H1 (cell line): ENCODE measurements around the gene SPC24. TPM values are rescaled to one million over a fixed set of nuclear protein-coding genes. Genes with fewer than 3 reads are reported as not detected.

Experiments used
- CTCF ChIA-PET: fragments of 300-600 bp; sonication (Branson Sonifier 250); formaldehyde crosslinking; loops from one replicate; lab custom pipeline; 2021; ENCODE audit not compliant: partially characterized antibody; lab: Charles Lee
- POLR2A ChIA-PET: fragments of 300-600 bp; sonication (Branson Sonifier 250); formaldehyde crosslinking; loops from one replicate; lab custom pipeline; 2021; ENCODE audit warnings: inconsistent platforms; ENCODE audit not compliant: partially characterized antibody; lab: Charles Lee
- DNase-seq, 2 experiments: peaks; one replicate each; pipeline versions ENCODE4 v3.0.0 to v3.0.0-alpha.2; 2010 to 2022; ENCODE audit warnings: low spot score in 2 of 2, low read depth in 1 of 2, mixed read lengths in 1 of 2
- FAIRE-seq: peaks from 2 replicates; lab custom pipeline; 2011; peaks lifted over from hg19 to GRCh38; lab: Jason Lieb, UNC
- H2AFZ ChIP-seq: 2 replicates; pipeline ENCODE4 v1.8.1; 2012; ENCODE audit warnings: low read length, inconsistent platforms
- H2AK5ac ChIP-seq: 2 replicates; pipeline ENCODE4 v1.6.1; 2013; ENCODE audit warnings: low read depth, low read length
- H2BK120ac ChIP-seq: replicated peaks from 2 replicates; pipeline ENCODE3; 2013; ENCODE audit warnings: low read depth, low read length, inconsistent platforms
- H2BK12ac ChIP-seq: 2 replicates; pipeline ENCODE4 v1.6.1; 2013; ENCODE audit warnings: low read depth, low read length
- H2BK15ac ChIP-seq: 2 replicates; pipeline ENCODE4 v1.6.1; 2013; ENCODE audit warnings: low read length
- H2BK20ac ChIP-seq: 2 replicates; pipeline ENCODE4 v1.6.1; 2013; ENCODE audit warnings: low read length
- H2BK5ac ChIP-seq: 2 replicates; pipeline ENCODE4 v1.6.1; 2013; ENCODE audit warnings: low read depth, low read length
- H3K14ac ChIP-seq: 2 replicates; pipeline ENCODE4 v1.6.1; 2013; ENCODE audit warnings: inconsistent platforms; ENCODE audit not compliant: insufficient read length
- H3K18ac ChIP-seq: 2 replicates; pipeline ENCODE4 v1.6.1; 2013; ENCODE audit warnings: low read length; ENCODE audit errors: extremely low read depth
- H3K23ac ChIP-seq: 2 replicates; pipeline ENCODE4 v1.6.1; 2013; ENCODE audit warnings: inconsistent platforms; ENCODE audit not compliant: insufficient read length
- H3K23me2 ChIP-seq: 2 replicates; pipeline ENCODE4 v1.6.1; 2013; ENCODE audit warnings: low read depth, low read length
- H3K27ac ChIP-seq: 2 replicates; pipeline ENCODE4 v1.6.1; 2011; ENCODE audit warnings: low read depth, low read length, inconsistent platforms
- H3K27me3 ChIP-seq, 4 experiments: replicated peaks in 1 of 4; 1 replicate in 1 of 4; 2 replicates in 3 of 4; pipeline versions ENCODE4 v1.6.1 to v1.8.1; 2011 to 2013; ENCODE audit warnings: low read length in 3 of 4, mild to moderate bottlenecking in 3 of 4, inconsistent platforms in 2 of 4, mixed read lengths in 2 of 4, moderate library complexity in 1 of 4; ENCODE audit not compliant: control insufficient read depth in 3 of 4, insufficient read depth in 3 of 4; ENCODE audit errors: extremely low read depth in 1 of 4
- H3K36me3 ChIP-seq, 4 experiments: 2 replicates each; pipeline versions ENCODE4 v1.6.1 to v1.8.1; 2011 to 2013; ENCODE audit warnings: mild to moderate bottlenecking in 4 of 4, low read length in 3 of 4, moderate library complexity in 2 of 4, control low read depth in 1 of 4, inconsistent platforms in 1 of 4; ENCODE audit not compliant: insufficient read depth in 4 of 4, control insufficient read depth in 2 of 4
- H3K4ac ChIP-seq: replicated peaks from 2 replicates; pipeline ENCODE3; 2013; ENCODE audit warnings: low read length, low read depth, mixed read lengths, inconsistent platforms; ENCODE audit not compliant: insufficient read length
- H3K4me1 ChIP-seq, 4 experiments: replicated peaks in 1 of 4; 1 replicate in 1 of 4; 2 replicates in 3 of 4; pipeline versions ENCODE4 v1.6.1 to v1.8.1; 2011 to 2013; ENCODE audit warnings: low read length in 3 of 4, inconsistent platforms in 2 of 4, mixed read lengths in 1 of 4; ENCODE audit not compliant: insufficient read depth in 4 of 4, control insufficient read depth in 3 of 4
- H3K4me2 ChIP-seq, 2 experiments: 2 replicates each; pipeline versions ENCODE4 v1.6.1 to v1.8.1; 2011 to 2013; ENCODE audit warnings: low read depth in 2 of 2, low read length in 2 of 2, control low read depth in 1 of 2, inconsistent platforms in 1 of 2, mild to moderate bottlenecking in 1 of 2; ENCODE audit not compliant: insufficient read depth in 1 of 2
- H3K4me3 ChIP-seq, 4 experiments: fragments of 200-600, 300-600 bp in 1 of 4; sonication (generic), shearing (Covaris generic), sonication (Bioruptor Twin) in 1 of 4; 2 replicates each; pipeline versions ENCODE4 v1.5.1 to v1.8.1; 2011 to 2016; ENCODE audit warnings: low read length in 4 of 4, low read depth in 3 of 4, control low read depth in 2 of 4, inconsistent platforms in 2 of 4, mild to moderate bottlenecking in 2 of 4, mixed read lengths in 1 of 4, moderate library complexity in 1 of 4; ENCODE audit not compliant: insufficient read depth in 2 of 4; ENCODE audit errors: extremely low read depth in 1 of 4
- H3K56ac ChIP-seq: replicated peaks from 2 replicates; pipeline ENCODE3; 2013; ENCODE audit warnings: low read depth, mild to moderate bottlenecking, mixed read lengths, low read length, inconsistent platforms; ENCODE audit not compliant: insufficient read length
- H3K79me1 ChIP-seq: 2 replicates; pipeline ENCODE4 v1.6.1; 2013; ENCODE audit warnings: low read depth, low read length, control low read depth
- H3K79me2 ChIP-seq, 2 experiments: 2 replicates each; pipeline versions ENCODE4 v1.6.1 to v1.8.1; 2012 to 2013; ENCODE audit warnings: low read length in 2 of 2, mild to moderate bottlenecking in 2 of 2, inconsistent platforms in 1 of 2; ENCODE audit not compliant: insufficient read depth in 2 of 2, control insufficient read depth in 1 of 2
- H3K9ac ChIP-seq, 4 experiments: replicated peaks in 1 of 4; 1 replicate in 1 of 4; 2 replicates in 3 of 4; pipeline versions ENCODE4 v1.6.1 to v1.8.1; 2011 to 2013; ENCODE audit warnings: low read depth in 3 of 4, low read length in 3 of 4, control low read depth in 2 of 4, mild to moderate bottlenecking in 2 of 4, moderate library complexity in 2 of 4, inconsistent platforms in 1 of 4; ENCODE audit errors: extremely low read depth in 1 of 4
- H3K9me3 ChIP-seq, 2 experiments: 2 replicates each; pipeline versions ENCODE4 v1.6.1 to v1.8.1; 2012 to 2013; ENCODE audit warnings: mild to moderate bottlenecking in 2 of 2, moderate library complexity in 2 of 2, control low read depth in 1 of 2, inconsistent platforms in 1 of 2, low read depth in 1 of 2, low read length in 1 of 2, mixed read lengths in 1 of 2; ENCODE audit not compliant: insufficient read depth in 2 of 2
- H4K20me1 ChIP-seq, 2 experiments: replicated peaks in 1 of 2; 2 replicates each; pipeline versions ENCODE3 to v1.8.1; 2011 to 2013; ENCODE audit warnings: inconsistent platforms in 2 of 2, low read length in 2 of 2, mild to moderate bottlenecking in 1 of 2; ENCODE audit not compliant: insufficient read depth in 2 of 2, control insufficient read depth in 1 of 2
- H4K5ac ChIP-seq: 2 replicates; pipeline ENCODE4 v1.6.1; 2013; ENCODE audit warnings: low read length, low read depth, mixed read lengths, inconsistent platforms; ENCODE audit not compliant: insufficient read length
- H4K8ac ChIP-seq: 2 replicates; pipeline ENCODE4 v1.8.0; 2013; ENCODE audit warnings: mild to moderate bottlenecking, moderate library complexity, low read length, inconsistent platforms; ENCODE audit not compliant: insufficient read depth; ENCODE audit errors: extremely low read depth
- H4K91ac ChIP-seq: replicated peaks from 2 replicates; pipeline ENCODE3; 2013; ENCODE audit warnings: low read length, mixed read lengths, inconsistent platforms; ENCODE audit not compliant: insufficient read length
- GTF2F1 ChIP-seq: IDR thresholded peaks from 2 replicates; pipeline ENCODE4 v1.6.1; 2012; ENCODE audit warnings: low read depth, low read length, improper control_type of control experiment, borderline replicate concordance
- TAF1 ChIP-seq: IDR thresholded peaks from 2 replicates; pipeline ENCODE4 v1.6.1; 2011; ENCODE audit warnings: mild to moderate bottlenecking, low read depth, low read length
- YY1 ChIP-seq: IDR thresholded peaks from 2 replicates; pipeline ENCODE4 v1.6.1; 2011; ENCODE audit warnings: low read depth, mild to moderate bottlenecking, low read length
- WGBS, 2 experiments: shearing (Covaris generic) in 1 of 2; methylation state at CpG; one replicate each; pipeline versions ENCODE4 v1.1.6 to v1.1.7; 2013 to 2015; ENCODE audit warnings: low lambda C conversion rate in 2 of 2, mixed read lengths in 2 of 2, inconsistent platforms in 1 of 2, low coverage in 1 of 2, missing lambda C conversion rate in 1 of 2; ENCODE audit not compliant: insufficient replicate concordance in 2 of 2, insufficient coverage in 1 of 2, insufficient read length in 1 of 2; ENCODE audit errors: extremely low coverage in 1 of 2, missing lambda C conversion rate in 1 of 2; 5-methylcytosine and 5-hydroxymethylcytosine counted together
- polyA plus RNA-seq, 7 experiments: library from polyadenylated mRNA; depleted of rRNA in 3 of 7; stranded (reverse) in 5 of 7; unstranded in 2 of 7; fragments of >200 nt in 5 of 7; fragments of 200-250 nt in 2 of 7; gene quantifications; 1 replicate in 5 of 7; 2 replicates in 1 of 7; 4 replicates in 1 of 7; pipeline versions ENCODE4 v1.2.1 to v1.2.3, GENCODE V29; 2011 to 2013; ENCODE audit warnings: missing spikeins in 2 of 7, mixed read lengths in 2 of 7
- total RNA-seq: library from RNA; stranded (reverse); fragmentation: NEBNext Ultra II Directional; extraction: Animal tissue kit (Norgen Biotek cat#: 25700); gene quantifications from 2 replicates; pipeline ENCODE4 v1.2.1, GENCODE V29; 2021

Gene SPC24
- total and polyA plus RNA-seq, 2 of the 8 experiments (the other 6 are each of a cell fraction or from before 2014, with no cell fraction given): 17.7 to 42.4 TPM

GRCh38 chr19:11182994-11183393 lies 27.4 kb upstream of the SPC24 start:
- Histone ChIP-seq H3K4me3 (no peak overlapping the region), H3K27ac (no peak overlapping the region), H3K9me3 (no peaks in the 10 kb centered on the region), H3K79me2 (no peaks in the 10 kb centered on the region), H3K9ac (no peak overlapping the region), H3K4me2 (no peak overlapping the region), H3K23me2 (no peaks in the 10 kb centered on the region), H3K14ac (no peak overlapping the region), H2BK12ac (no peak overlapping the region), H4K20me1 (peaks cover 0 to 2% of the 10 kb centered on the region in 2 experiments), H3K27me3 (no peaks in the 10 kb centered on the region), H3K36me3 (peaks cover 0 to 8% (median 1%) of the 10 kb centered on the region in 4 experiments; a peak in 1 of 8 replicates), H2AK5ac (no peak overlapping the region), H2BK20ac (no peak overlapping the region), H2BK120ac (no peak overlapping the region), H4K8ac (no peak overlapping the region), H4K91ac (no peak overlapping the region), H2AFZ (no peak overlapping the region), H2BK15ac (no peak overlapping the region), H3K79me1 (no peaks in the 10 kb centered on the region; the same call in 1 of the 2 replicates), H3K23ac (no peak overlapping the region), H3K4me1 (peaks cover 0 to 3% (median 2%) of the 10 kb centered on the region in 4 experiments; a peak in 2 of 7 replicates), H3K4ac (no peak overlapping the region), H2BK5ac (no peak overlapping the region), H3K18ac (no peak overlapping the region), H3K56ac (no peak overlapping the region), H4K5ac (no peak overlapping the region)
- DNase-seq (no peak), FAIRE-seq (no peak)
- POLR2A ChIA-PET: interaction anchor here (0.6 to 1.4 kb wide), 4 partner anchors 10 to 73 kb away, joined by 3 read pairs; no protein-coding TSS in a partner anchor
- 89% methylated on average over 1 of the region's 1 CpG; no CpG with 5 or more reads in 1 of the 2 experiments for WGBS, 2 experiments
- TF ChIP-seq GTF2F1: no peak
- TF ChIP-seq TAF1: no peak
- TF ChIP-seq YY1: no peak
- CTCF ChIA-PET: interaction anchor here (0.9 to 1.5 kb wide), 6 partner anchors 9 to 111 kb away, joined by 3 to 9 read pairs (median 4); no protein-coding TSS in a partner anchor
